NCI-H1436 (cell line): Measurements from ENCODE around the gene OR6X1.

Source experiments
- DNase-seq: peaks from one replicate; lab custom pipeline; 2025; lab: John Stamatoyannopoulos, UW

OR6X1 gene

GRCh38 chr11:123754101-123754568 is at the start of gene OR6X1:
Gene OR6X1 (minus strand): TSS chr11:123754518. CDS start chr11:123754518, 0 bp downstream.
- no peak for DNase-seq

GRCh38 chr11:123801765-123802164 is 47.4 kb upstream of the OR6X1 start:
- DNase-seq, result no peak

GRCh38 chr11:123800036-123800435 is 45.7 kb upstream of the OR6X1 start:
- no peak for DNase-seq

GRCh38 chr11:123799438-123799837 is 45.1 kb upstream of the OR6X1 start:
- DNase-seq, result no peak

- no peak for DNase-seq
These were observed 44.4 kb upstream of the OR6X1 start for GRCh38 chr11:123798513-123799252.

- no peak for DNase-seq
These were observed 43.8 kb upstream of the OR6X1 start for GRCh38 chr11:123798079-123798478.

GRCh38 chr11:123797541-123797940 is 43.2 kb upstream of the OR6X1 start:
- no peak for DNase-seq

GRCh38 chr11:123797114-123797513 is 42.8 kb upstream of the OR6X1 start:
- DNase-seq, result no peak

GRCh38 chr11:123796226-123796625 is 41.9 kb upstream of the OR6X1 start:
- DNase-seq, result no peak

- DNase-seq, result no peak
These were observed 29.2 kb upstream of the OR6X1 start for GRCh38 chr11:123783536-123783935.

- DNase-seq, result no peak
These were observed 24.2 kb upstream of the OR6X1 start for GRCh38 chr11:123778511-123778910.

- no peak for DNase-seq
These were observed 21.6 kb upstream of the OR6X1 start for GRCh38 chr11:123775715-123776549.

GRCh38 chr11:123775289-123775688 is 21.0 kb upstream of the OR6X1 start:
- no peak for DNase-seq

- no peak for DNase-seq
These were observed 19.6 kb upstream of the OR6X1 start for GRCh38 chr11:123773959-123774358.

GRCh38 chr11:123773026-123773425 is 18.7 kb upstream of the OR6X1 start:
- DNase-seq, result no peak

- DNase-seq, result no peak
These were observed 17.3 kb upstream of the OR6X1 start for GRCh38 chr11:123771664-123772063.

GRCh38 chr11:123770712-123771111 is 16.4 kb upstream of the OR6X1 start:
- DNase-seq, result no peak

- DNase-seq, result no peak
These were observed 11.3 kb upstream of the OR6X1 start for GRCh38 chr11:123765601-123766000.

GRCh38 chr11:123762422-123762821 is 8.1 kb upstream of the OR6X1 start:
- DNase-seq, result no peak

GRCh38 chr11:123760894-123761293 is 6.6 kb upstream of the OR6X1 start:
- DNase-seq, result no peak

- DNase-seq, result no peak
These were observed 3.7 kb upstream of the OR6X1 start for GRCh38 chr11:123757976-123758375.

- no peak for DNase-seq
These were observed 1.5 kb upstream of the OR6X1 start for GRCh38 chr11:123755813-123756212.

GRCh38 chr11:123755344-123755743 is 1.0 kb upstream of the OR6X1 start:
- DNase-seq, result no peak
